Measurements from ENCODE around the gene EMP1. TPM values are rescaled to one million over a fixed set of nuclear protein-coding genes. Genes with fewer than 3 reads are reported as not detected.

Gene EMP1
- total and polyA plus RNA-seq, 3 experiments from 2014 or later, result 0.35 to 12.9 (median 9.6) TPM

DNA sequence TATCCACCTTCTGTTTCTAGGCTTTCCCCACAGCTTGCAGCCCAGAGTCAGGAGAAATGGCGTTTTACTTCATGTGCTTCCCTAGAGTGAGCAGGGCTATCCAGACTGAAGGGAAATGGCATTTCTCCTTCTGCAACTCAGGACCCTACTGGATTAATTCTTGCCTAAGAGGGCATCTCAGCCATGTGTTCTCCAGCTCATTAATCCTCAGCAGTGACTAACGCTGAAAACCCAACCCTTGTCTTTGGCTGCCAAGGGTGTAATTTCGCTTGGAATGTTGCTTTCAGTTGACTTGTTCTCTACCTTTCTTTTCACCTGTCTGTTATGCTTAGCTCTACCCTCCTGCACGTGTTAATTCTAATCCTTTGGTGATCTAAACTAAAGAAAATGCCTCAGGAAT, 21.0 kb upstream of the EMP1 start:
- Mint-ChIP-seq H3K9me3 (no peaks in the 10 kb centered on the region), H3K36me3 (peaks cover 0 to 1% (median 0%) of the 10 kb centered on the region in 3 donors), H3K27me3 (peaks cover 14 to 28% of the 10 kb centered on the region in 2 donors), H3K4me3 (no peak overlapping the region), H3K27ac (no peak overlapping the region), H3K4me1 (peaks cover 17 to 31% (median 30%) of the 10 kb centered on the region in 3 donors)
- H3K27me3 ChIP-seq (ENCODE audit: insufficient read depth, low read length, poor library complexity, severe bottlenecking), result no peaks in the 10 kb centered on the region
- H3K27ac ChIP-seq (ENCODE audit: low read depth, low read length), result no peak overlapping the region
- no peaks in the 10 kb centered on the region for H3K36me3 ChIP-seq (ENCODE audit: insufficient read depth, low read length)
- no peak for DNase-seq
- peaks cover 18% of the 10 kb centered on the region for H3K4me1 ChIP-seq (ENCODE audit: insufficient read depth, low read length)
- no peaks in the 10 kb centered on the region for H3K9me3 ChIP-seq (ENCODE audit: low read length)
- POLR2A ChIA-PET, result no interaction called here
- no peak overlapping the region for H3K4me3 ChIP-seq (ENCODE audit: low read length)
- CTCF ChIA-PET, result no interaction called here

GRCh38 chr12:13176256-13176655, 20.3 kb upstream of the EMP1 start:
- H3K9me3 Mint-ChIP-seq, result no peaks in the 10 kb centered on the region
- Histone ChIP-seq H3K4me3 (ENCODE audit: low read length) (no peak overlapping the region), H3K4me1 (ENCODE audit: insufficient read depth, low read length) (peaks cover 18% of the 10 kb centered on the region), H3K27ac (ENCODE audit: low read depth, low read length) (no peak overlapping the region), H3K27me3 (ENCODE audit: insufficient read depth, low read length, poor library complexity, severe bottlenecking) (no peaks in the 10 kb centered on the region), H3K36me3 (ENCODE audit: insufficient read depth, low read length) (no peaks in the 10 kb centered on the region), H3K9me3 (ENCODE audit: low read length) (no peaks in the 10 kb centered on the region)
- DNase-seq, result no peak
- no peak overlapping the region for H3K4me3 Mint-ChIP-seq
- peaks cover 17 to 31% (median 30%) of the 10 kb centered on the region in 3 donors for H3K4me1 Mint-ChIP-seq
- ChIA-PET POLR2A (no interaction called here), CTCF (no interaction called here)
- H3K36me3 Mint-ChIP-seq, result peaks cover 0 to 1% (median 0%) of the 10 kb centered on the region in 3 donors
- H3K27ac Mint-ChIP-seq, result peak overlapping the region in 1 of 8 donors; percentile 26
- H3K27me3 Mint-ChIP-seq, result peaks cover 14 to 29% of the 10 kb centered on the region in 2 donors

DNA sequence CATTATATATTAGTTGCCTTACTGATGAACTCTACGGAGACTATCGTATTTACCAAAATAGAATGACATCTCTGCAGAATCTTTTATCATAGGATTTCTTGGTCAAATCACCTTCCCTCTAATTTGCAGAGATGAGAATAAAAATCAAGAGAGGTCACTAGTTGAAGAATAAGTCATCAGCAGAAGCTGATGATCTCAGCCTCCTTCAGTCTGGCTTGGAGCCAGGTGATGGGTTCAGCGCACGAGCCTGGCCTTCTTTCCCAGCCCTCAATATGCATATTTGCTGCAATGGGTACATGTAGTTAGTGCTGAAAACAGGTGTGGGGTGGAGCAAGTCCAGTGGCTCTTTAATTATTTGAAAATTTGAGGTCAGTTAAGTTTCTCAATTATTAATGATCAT, 19.2 kb upstream of the EMP1 start:
- H3K36me3 ChIP-seq (ENCODE audit: insufficient read depth, low read length), result no peaks in the 10 kb centered on the region
- H3K27ac Mint-ChIP-seq, result no peak overlapping the region
- DNase-seq, result no peak
- H3K4me3 Mint-ChIP-seq, result no peak overlapping the region
- H3K9me3 Mint-ChIP-seq, result no peaks in the 10 kb centered on the region
- peaks cover 17 to 31% (median 30%) of the 10 kb centered on the region in 3 donors for H3K4me1 Mint-ChIP-seq
- POLR2A ChIA-PET, result no interaction called here
- peaks cover 18% of the 10 kb centered on the region for H3K4me1 ChIP-seq (ENCODE audit: insufficient read depth, low read length)
- H3K36me3 Mint-ChIP-seq, result peaks cover 0 to 1% (median 0%) of the 10 kb centered on the region in 3 donors
- CTCF ChIA-PET, result interaction anchor here (1.8 kb wide), 1 partner anchor 261 kb away, joined by 5 read pairs; no protein-coding TSS in a partner anchor
- H3K27me3 ChIP-seq (ENCODE audit: insufficient read depth, low read length, poor library complexity, severe bottlenecking), result no peaks in the 10 kb centered on the region
- H3K4me3 ChIP-seq (ENCODE audit: low read length), result no peak overlapping the region
- H3K9me3 ChIP-seq (ENCODE audit: low read length), result no peaks in the 10 kb centered on the region
- H3K27me3 Mint-ChIP-seq, result peaks cover 16 to 31% of the 10 kb centered on the region in 2 donors
- H3K27ac ChIP-seq (ENCODE audit: low read depth, low read length), result no peak overlapping the region

- Mint-ChIP-seq H3K27me3 (peaks cover 16 to 30% of the 10 kb centered on the region in 2 donors), H3K9me3 (no peaks in the 10 kb centered on the region), H3K27ac (peak overlapping the region in 1 of 8 donors; percentile 10), H3K4me1 (peaks cover 17 to 31% (median 30%) of the 10 kb centered on the region in 3 donors), H3K36me3 (peaks cover 0 to 1% (median 0%) of the 10 kb centered on the region in 3 donors), H3K4me3 (peak overlapping the region in 1 of 7 donors; percentile 37)
- H3K4me3 ChIP-seq (ENCODE audit: low read length), result no peak overlapping the region
- POLR2A ChIA-PET, result no interaction called here
- H3K27me3 ChIP-seq (ENCODE audit: insufficient read depth, low read length, poor library complexity, severe bottlenecking), result no peaks in the 10 kb centered on the region
- CTCF ChIA-PET, result interaction anchor here (1.1 to 2.3 kb wide), 3 partner anchors 12 to 262 kb away, joined by 3 to 8 read pairs (median 5); no protein-coding TSS in a partner anchor
- H3K36me3 ChIP-seq (ENCODE audit: insufficient read depth, low read length), result no peaks in the 10 kb centered on the region
- no peak overlapping the region for H3K27ac ChIP-seq (ENCODE audit: low read depth, low read length)
- no peak for DNase-seq
- H3K9me3 ChIP-seq (ENCODE audit: low read length), result no peaks in the 10 kb centered on the region
- H3K4me1 ChIP-seq (ENCODE audit: insufficient read depth, low read length), result peaks cover 18% of the 10 kb centered on the region
These were observed 18.6 kb upstream of the EMP1 start for GRCh38 chr12:13177906-13178305.

DNA sequence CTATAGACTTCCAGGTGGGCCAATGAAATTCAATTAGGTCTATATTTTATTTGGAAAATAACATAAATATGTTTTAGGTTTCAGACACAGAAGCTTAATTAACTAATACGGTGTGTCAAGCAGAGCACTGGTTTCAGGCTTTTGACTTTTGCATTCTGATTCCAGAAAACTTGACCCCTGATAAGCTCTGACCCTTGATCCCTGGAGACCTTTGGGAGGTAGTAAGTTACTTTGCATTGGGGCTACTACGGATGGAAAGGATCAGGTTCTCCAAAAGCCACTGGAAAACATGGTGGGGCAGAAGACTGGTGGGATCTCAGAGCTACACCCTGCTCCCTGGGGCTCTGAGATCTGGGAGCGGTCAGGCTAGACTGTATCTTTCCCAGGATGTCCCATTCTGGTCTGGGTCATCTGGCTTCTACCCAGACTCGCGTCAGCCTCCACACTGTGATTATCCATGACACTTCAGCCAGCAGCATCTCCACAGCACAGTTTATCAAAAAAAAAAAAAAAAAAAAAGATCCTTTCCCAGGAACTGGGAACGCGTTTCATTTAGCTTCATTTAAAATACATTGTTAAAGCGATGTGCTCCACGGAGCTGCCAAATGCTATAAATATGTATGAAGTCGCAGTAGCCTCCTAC, 17.8 kb upstream of the EMP1 start:
- H3K9me3 ChIP-seq (ENCODE audit: low read length), result no peaks in the 10 kb centered on the region
- no peaks in the 10 kb centered on the region for H3K9me3 Mint-ChIP-seq
- POLR2A ChIA-PET, result interaction anchor here (0.7 kb wide), 1 partner anchor 49 kb away, joined by 3 read pairs; no protein-coding TSS in a partner anchor

GRCh38 chr12:13179211-13180074, 17.1 kb upstream of the EMP1 start:
- Mint-ChIP-seq H3K4me1 (peaks cover 17 to 25% (median 23%) of the 10 kb centered on the region in 3 donors), H3K27me3 (peaks cover 18 to 37% of the 10 kb centered on the region in 2 donors), H3K36me3 (peaks cover 0 to 1% (median 0%) of the 10 kb centered on the region in 3 donors), H3K4me3 (peak overlapping the region in 6 of 7 donors; percentile 61 to 75 (median 72)), H3K27ac (peak overlapping the region in 6 of 8 donors; percentile 40 to 92 (median 57)), H3K9me3 (no peaks in the 10 kb centered on the region)
- POLR2A ChIA-PET, result interaction anchor here (0.7 kb wide), 2 partner anchors 17 to 50 kb away, joined by 3 read pairs; partner anchors contain the start of gene EMP1
- CTCF ChIA-PET, result interaction anchor here (1.0 to 2.3 kb wide), 3 partner anchors 14 to 264 kb away, joined by 3 to 8 read pairs (median 5); no protein-coding TSS in a partner anchor
- Histone ChIP-seq H3K27me3 (ENCODE audit: insufficient read depth, low read length, poor library complexity, severe bottlenecking) (no peaks in the 10 kb centered on the region), H3K4me3 (ENCODE audit: low read length) (peak overlapping the region; percentile 6), H3K4me1 (ENCODE audit: insufficient read depth, low read length) (peaks cover 18% of the 10 kb centered on the region), H3K36me3 (ENCODE audit: insufficient read depth, low read length) (no peaks in the 10 kb centered on the region), H3K27ac (ENCODE audit: low read depth, low read length) (no peak overlapping the region), H3K9me3 (ENCODE audit: low read length) (no peaks in the 10 kb centered on the region)
- peak; percentile 3 to 67 (median 14) for DNase-seq

More for the DNA sequence above, 17.8 kb upstream of the EMP1 start:
- CTCF ChIA-PET, result interaction anchor here (1.1 to 2.3 kb wide), 3 partner anchors 11 to 263 kb away, joined by 3 to 8 read pairs (median 5); no protein-coding TSS in a partner anchor
- Histone ChIP-seq H3K4me1 (ENCODE audit: insufficient read depth, low read length) (peaks cover 18% of the 10 kb centered on the region), H3K4me3 (ENCODE audit: low read length) (peak overlapping the region; percentile 6), H3K36me3 (ENCODE audit: insufficient read depth, low read length) (no peaks in the 10 kb centered on the region), H3K27ac (ENCODE audit: low read depth, low read length) (no peak overlapping the region), H3K27me3 (ENCODE audit: insufficient read depth, low read length, poor library complexity, severe bottlenecking) (no peaks in the 10 kb centered on the region)
- DNase-seq, result no peak
- Mint-ChIP-seq H3K4me1 (peaks cover 17 to 26% (median 25%) of the 10 kb centered on the region in 3 donors), H3K27ac (peak overlapping the region in 4 of 8 donors; percentile 10 to 92 (median 62)), H3K27me3 (peaks cover 15 to 30% of the 10 kb centered on the region in 2 donors), H3K4me3 (peak overlapping the region in 3 of 7 donors; percentile 74 to 75 (median 75)), H3K36me3 (peaks cover 0 to 1% (median 0%) of the 10 kb centered on the region in 3 donors)

- Histone ChIP-seq H3K36me3 (ENCODE audit: insufficient read depth, low read length) (no peaks in the 10 kb centered on the region), H3K9me3 (ENCODE audit: low read length) (no peaks in the 10 kb centered on the region), H3K4me1 (ENCODE audit: insufficient read depth, low read length) (peaks cover 18% of the 10 kb centered on the region), H3K27me3 (ENCODE audit: insufficient read depth, low read length, poor library complexity, severe bottlenecking) (no peaks in the 10 kb centered on the region), H3K4me3 (ENCODE audit: low read length) (no peak overlapping the region), H3K27ac (ENCODE audit: low read depth, low read length) (no peak overlapping the region)
- H3K4me1 Mint-ChIP-seq, result peaks cover 17 to 25% (median 23%) of the 10 kb centered on the region in 3 donors
- ChIA-PET CTCF (no interaction called here), POLR2A (no interaction called here)
- H3K9me3 Mint-ChIP-seq, result no peaks in the 10 kb centered on the region
- peaks cover 19 to 45% of the 10 kb centered on the region in 2 donors for H3K27me3 Mint-ChIP-seq
- H3K27ac Mint-ChIP-seq, result no peak overlapping the region
- DNase-seq, result no peak
- no peak overlapping the region for H3K4me3 Mint-ChIP-seq
- no peaks in the 10 kb centered on the region for H3K36me3 Mint-ChIP-seq
These were observed 15.0 kb upstream of the EMP1 start for GRCh38 chr12:13181375-13182070.

Data from CD8-positive, alpha-beta memory T cell (primary cell).